Measurements from ENCODE around the gene FAM210B. TPM values are rescaled to one million over a fixed set of nuclear protein-coding genes. Genes with fewer than 3 reads are reported as not detected.

The FAM210B gene
- total and polyA plus RNA-seq, 2 experiments from 2014 or later = 15.4 to 16.2 TPM

DNA sequence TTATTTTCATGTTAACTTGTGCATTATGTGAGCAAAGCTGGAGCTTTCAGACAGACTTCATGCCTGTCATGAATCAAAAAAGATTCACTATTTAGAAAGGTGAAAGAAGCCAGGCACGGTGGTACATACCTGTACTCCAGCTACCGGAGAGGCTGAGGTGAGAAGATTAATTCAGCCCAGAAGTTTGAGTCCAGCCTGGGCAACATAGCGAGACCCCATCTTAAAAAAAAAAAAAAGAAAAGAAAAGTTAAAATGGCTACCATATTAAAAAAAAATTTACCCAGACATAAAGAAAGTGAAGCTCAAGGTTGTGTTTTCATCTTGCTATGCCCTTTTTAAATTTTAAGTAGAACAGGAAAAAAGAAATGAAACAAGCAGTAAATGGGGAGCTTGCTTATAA is 54.2 kb downstream of the FAM210B start (continued):
- TF ChIP-seq, protein P1, sequence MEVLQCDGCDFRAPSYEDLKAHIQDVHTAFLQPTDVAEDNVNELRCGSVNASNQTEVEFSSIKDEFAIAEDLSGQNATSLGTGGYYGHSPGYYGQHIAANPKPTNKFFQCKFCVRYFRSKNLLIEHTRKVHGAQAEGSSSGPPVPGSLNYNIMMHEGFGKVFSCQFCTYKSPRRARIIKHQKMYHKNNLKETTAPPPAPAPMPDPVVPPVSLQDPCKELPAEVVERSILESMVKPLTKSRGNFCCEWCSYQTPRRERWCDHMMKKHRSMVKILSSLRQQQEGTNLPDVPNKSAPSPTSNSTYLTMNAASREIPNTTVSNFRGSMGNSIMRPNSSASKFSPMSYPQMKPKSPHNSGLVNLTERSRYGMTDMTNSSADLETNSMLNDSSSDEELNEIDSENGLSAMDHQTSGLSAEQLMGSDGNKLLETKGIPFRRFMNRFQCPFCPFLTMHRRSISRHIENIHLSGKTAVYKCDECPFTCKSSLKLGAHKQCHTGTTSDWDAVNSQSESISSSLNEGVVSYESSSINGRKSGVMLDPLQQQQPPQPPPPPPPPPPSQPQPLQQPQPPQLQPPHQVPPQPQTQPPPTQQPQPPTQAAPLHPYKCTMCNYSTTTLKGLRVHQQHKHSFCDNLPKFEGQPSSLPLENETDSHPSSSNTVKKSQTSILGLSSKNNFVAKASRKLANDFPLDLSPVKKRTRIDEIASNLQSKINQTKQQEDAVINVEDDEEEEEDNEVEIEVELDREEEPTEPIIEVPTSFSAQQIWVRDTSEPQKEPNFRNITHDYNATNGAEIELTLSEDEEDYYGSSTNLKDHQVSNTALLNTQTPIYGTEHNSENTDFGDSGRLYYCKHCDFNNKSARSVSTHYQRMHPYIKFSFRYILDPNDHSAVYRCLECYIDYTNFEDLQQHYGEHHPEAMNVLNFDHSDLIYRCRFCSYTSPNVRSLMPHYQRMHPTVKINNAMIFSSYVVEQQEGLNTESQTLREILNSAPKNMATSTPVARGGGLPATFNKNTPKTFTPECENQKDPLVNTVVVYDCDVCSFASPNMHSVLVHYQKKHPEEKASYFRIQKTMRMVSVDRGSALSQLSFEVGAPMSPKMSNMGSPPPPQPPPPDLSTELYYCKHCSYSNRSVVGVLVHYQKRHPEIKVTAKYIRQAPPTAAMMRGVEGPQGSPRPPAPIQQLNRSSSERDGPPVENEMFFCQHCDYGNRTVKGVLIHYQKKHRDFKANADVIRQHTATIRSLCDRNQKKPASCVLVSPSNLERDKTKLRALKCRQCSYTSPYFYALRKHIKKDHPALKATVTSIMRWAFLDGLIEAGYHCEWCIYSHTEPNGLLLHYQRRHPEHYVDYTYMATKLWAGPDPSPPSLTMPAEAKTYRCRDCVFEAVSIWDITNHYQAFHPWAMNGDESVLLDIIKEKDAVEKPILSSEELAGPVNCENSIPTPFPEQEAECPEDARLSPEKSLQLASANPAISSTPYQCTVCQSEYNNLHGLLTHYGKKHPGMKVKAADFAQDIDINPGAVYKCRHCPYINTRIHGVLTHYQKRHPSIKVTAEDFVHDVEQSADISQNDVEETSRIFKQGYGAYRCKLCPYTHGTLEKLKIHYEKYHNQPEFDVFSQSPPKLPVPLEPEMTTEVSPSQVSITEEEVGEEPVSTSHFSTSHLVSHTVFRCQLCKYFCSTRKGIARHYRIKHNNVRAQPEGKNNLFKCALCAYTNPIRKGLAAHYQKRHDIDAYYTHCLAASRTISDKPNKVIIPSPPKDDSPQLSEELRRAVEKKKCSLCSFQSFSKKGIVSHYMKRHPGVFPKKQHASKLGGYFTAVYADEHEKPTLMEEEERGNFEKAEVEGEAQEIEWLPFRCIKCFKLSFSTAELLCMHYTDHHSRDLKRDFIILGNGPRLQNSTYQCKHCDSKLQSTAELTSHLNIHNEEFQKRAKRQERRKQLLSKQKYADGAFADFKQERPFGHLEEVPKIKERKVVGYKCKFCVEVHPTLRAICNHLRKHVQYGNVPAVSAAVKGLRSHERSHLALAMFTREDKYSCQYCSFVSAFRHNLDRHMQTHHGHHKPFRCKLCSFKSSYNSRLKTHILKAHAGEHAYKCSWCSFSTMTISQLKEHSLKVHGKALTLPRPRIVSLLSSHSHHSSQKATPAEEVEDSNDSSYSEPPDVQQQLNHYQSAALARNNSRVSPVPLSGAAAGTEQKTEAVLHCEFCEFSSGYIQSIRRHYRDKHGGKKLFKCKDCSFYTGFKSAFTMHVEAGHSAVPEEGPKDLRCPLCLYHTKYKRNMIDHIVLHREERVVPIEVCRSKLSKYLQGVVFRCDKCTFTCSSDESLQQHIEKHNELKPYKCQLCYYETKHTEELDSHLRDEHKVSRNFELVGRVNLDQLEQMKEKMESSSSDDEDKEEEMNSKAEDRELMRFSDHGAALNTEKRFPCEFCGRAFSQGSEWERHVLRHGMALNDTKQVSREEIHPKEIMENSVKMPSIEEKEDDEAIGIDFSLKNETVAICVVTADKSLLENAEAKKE (CRISPR knock-in tag; IDR thresholded peaks at IDR 0.05) = no peak

DNA sequence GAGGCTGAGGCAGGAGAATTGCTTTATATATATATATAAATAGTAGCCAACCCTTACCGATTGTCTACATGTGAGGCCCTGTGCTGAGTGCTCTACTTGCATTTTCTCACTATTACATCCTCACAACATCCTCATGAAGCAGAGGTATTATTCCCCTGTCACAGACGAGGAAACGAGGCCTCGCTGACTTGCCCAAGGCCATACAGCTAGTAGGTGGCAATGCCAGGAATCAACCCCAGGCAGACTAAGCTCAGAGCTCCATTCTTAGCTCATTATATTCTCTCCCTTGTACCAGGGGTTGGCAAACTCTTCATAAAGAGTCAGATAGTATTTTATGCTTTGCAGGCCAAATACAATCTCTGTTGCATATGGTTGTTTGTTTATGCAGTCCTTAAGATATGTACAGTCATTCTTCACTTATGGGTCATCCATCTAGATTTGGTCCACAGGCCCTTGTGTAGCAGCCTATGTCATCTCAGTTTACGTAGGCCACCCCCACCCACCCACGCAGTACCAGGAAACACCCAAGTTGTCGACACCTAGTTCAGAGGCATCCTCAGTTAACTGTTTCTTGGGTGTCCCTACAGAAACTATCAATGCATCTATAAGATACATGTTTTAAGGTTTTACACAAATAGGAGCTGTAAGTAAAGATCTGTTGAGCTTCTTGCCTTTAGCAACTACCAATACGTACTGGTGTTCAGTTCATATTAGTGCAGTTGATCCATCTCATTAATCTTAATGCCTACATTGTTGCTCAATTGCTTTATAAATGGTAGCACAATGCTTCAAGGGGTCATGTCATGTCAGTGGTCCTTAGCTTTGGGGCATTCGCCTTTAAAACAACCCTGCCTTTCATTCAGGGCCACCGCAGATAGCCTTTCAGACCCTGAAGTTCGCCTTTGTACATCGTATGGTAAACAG is 56.3 kb downstream of the FAM210B start:
- H3K27ac ChIP-seq (ENCODE audit: low read depth) = no peak overlapping the region
- H3K27me3 Mint-ChIP-seq (ENCODE audit: insufficient read depth, low read depth, poor library complexity) = no peaks in the 10 kb centered on the region
- no peaks in the 10 kb centered on the region for H3K27me3 ChIP-seq (ENCODE audit: insufficient read depth)
- no peak overlapping the region for H3K27ac Mint-ChIP-seq
- H3K4me1 ChIP-seq (ENCODE audit: insufficient read depth) = no peaks in the 10 kb centered on the region
- no peak overlapping the region for H3K4me2 ChIP-seq
- H4K20me1 ChIP-seq (replicated peaks; ENCODE audit: insufficient read depth) = no peaks in the 10 kb centered on the region
- no peak overlapping the region for H3K4me3 ChIP-seq
- H3K4me1 Mint-ChIP-seq = peaks cover 4% of the 10 kb centered on the region; the same call in 1 of the 3 replicates
- H2AFZ ChIP-seq = no peak overlapping the region
- DNase-seq (ENCODE audit: low spot score) (no peak), ATAC-seq (no peak)
- no peaks in the 10 kb centered on the region for H3K9me3 Mint-ChIP-seq
- no peaks in the 10 kb centered on the region for H3K9me2 ChIP-seq (ENCODE audit: insufficient read depth)
- H3K4me3 Mint-ChIP-seq = no peak overlapping the region
- no peaks in the 10 kb centered on the region for H3K79me2 ChIP-seq (replicated peaks; ENCODE audit: insufficient read depth)
- no peaks in the 10 kb centered on the region for H3K36me3 Mint-ChIP-seq (ENCODE audit: low read depth)
- no peaks in the 10 kb centered on the region for H3K36me3 ChIP-seq (ENCODE audit: insufficient read depth)
- no peaks in the 10 kb centered on the region for H3F3A ChIP-seq (replicated peaks; ENCODE audit: low read depth)
- TF ChIP-seq POLR2AphosphoS5 (IDR thresholded peaks at IDR 0.05; ENCODE audit: low read depth) = no peak
- no peak for TF ChIP-seq NANOG (IDR thresholded peaks at IDR 0.05; ENCODE audit: borderline replicate concordance)
- TF ChIP-seq CREB1 (CRISPR knock-in tag; IDR thresholded peaks at IDR 0.05; ENCODE audit: low read depth) = no peak
- no peak for TF ChIP-seq EZH2 (IDR thresholded peaks at IDR 0.05; ENCODE audit: low read depth, unreplicated experiment)
- no peak for TF ChIP-seq EZH2phosphoT487 (IDR thresholded peaks at IDR 0.05; ENCODE audit: unreplicated experiment)
- TF ChIP-seq, protein P2, sequence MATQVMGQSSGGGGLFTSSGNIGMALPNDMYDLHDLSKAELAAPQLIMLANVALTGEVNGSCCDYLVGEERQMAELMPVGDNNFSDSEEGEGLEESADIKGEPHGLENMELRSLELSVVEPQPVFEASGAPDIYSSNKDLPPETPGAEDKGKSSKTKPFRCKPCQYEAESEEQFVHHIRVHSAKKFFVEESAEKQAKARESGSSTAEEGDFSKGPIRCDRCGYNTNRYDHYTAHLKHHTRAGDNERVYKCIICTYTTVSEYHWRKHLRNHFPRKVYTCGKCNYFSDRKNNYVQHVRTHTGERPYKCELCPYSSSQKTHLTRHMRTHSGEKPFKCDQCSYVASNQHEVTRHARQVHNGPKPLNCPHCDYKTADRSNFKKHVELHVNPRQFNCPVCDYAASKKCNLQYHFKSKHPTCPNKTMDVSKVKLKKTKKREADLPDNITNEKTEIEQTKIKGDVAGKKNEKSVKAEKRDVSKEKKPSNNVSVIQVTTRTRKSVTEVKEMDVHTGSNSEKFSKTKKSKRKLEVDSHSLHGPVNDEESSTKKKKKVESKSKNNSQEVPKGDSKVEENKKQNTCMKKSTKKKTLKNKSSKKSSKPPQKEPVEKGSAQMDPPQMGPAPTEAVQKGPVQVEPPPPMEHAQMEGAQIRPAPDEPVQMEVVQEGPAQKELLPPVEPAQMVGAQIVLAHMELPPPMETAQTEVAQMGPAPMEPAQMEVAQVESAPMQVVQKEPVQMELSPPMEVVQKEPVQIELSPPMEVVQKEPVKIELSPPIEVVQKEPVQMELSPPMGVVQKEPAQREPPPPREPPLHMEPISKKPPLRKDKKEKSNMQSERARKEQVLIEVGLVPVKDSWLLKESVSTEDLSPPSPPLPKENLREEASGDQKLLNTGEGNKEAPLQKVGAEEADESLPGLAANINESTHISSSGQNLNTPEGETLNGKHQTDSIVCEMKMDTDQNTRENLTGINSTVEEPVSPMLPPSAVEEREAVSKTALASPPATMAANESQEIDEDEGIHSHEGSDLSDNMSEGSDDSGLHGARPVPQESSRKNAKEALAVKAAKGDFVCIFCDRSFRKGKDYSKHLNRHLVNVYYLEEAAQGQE (IDR thresholded peaks at IDR 0.05; ENCODE audit: unreplicated experiment) = no peak
- TF ChIP-seq, protein P3, sequence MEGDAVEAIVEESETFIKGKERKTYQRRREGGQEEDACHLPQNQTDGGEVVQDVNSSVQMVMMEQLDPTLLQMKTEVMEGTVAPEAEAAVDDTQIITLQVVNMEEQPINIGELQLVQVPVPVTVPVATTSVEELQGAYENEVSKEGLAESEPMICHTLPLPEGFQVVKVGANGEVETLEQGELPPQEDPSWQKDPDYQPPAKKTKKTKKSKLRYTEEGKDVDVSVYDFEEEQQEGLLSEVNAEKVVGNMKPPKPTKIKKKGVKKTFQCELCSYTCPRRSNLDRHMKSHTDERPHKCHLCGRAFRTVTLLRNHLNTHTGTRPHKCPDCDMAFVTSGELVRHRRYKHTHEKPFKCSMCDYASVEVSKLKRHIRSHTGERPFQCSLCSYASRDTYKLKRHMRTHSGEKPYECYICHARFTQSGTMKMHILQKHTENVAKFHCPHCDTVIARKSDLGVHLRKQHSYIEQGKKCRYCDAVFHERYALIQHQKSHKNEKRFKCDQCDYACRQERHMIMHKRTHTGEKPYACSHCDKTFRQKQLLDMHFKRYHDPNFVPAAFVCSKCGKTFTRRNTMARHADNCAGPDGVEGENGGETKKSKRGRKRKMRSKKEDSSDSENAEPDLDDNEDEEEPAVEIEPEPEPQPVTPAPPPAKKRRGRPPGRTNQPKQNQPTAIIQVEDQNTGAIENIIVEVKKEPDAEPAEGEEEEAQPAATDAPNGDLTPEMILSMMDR (conservative IDR thresholded peaks at IDR 0.05; ENCODE audit: low read depth in 2 of 2) = no peak
- no peak for TF ChIP-seq ZNF331 (CRISPR knock-in tag; IDR thresholded peaks at IDR 0.05; ENCODE audit: low read depth)
